ENCODE data around the gene PTGES. TPM values are rescaled to one million over a fixed set of nuclear protein-coding genes. Genes with fewer than 3 reads are reported as not detected.
"Not testable (repeated sequence)": the region's sequence is repeated elsewhere in the genome, so short reads cannot be mapped to it uniquely, and the experiment has no call there.

Gene PTGES
- total RNA-seq, 1 donor from 2014 or later: 2.9 TPM

GRCh38 chr9:129761293-129761900 lies 8.6 kb upstream of the PTGES start:
- no peak for TF ChIP-seq EZH2 (IDR thresholded peaks at IDR 0.05)
- no peak for TF ChIP-seq EZH2phosphoT487 (IDR thresholded peaks at IDR 0.05)
- TF ChIP-seq CTCF (IDR thresholded peaks at IDR 0.05): no peak
- peaks cover 7% of the 10 kb centered on the region for H3K4me1 ChIP-seq
- Mint-ChIP-seq H3K9me3 (no peaks in the 10 kb centered on the region), H3K36me3 (no peaks in the 10 kb centered on the region), H3K4me1 (peaks cover 30% of the 10 kb centered on the region), H3K27me3 (ENCODE audit: insufficient read depth, low read depth) (peaks cover 2% of the 10 kb centered on the region), H3K4me3 (no peak overlapping the region), H3K27ac (peak overlapping the region; percentile 60)
- H3K27me3 ChIP-seq: no peaks in the 10 kb centered on the region
- H3K9ac ChIP-seq: no peak overlapping the region
- H3K36me3 ChIP-seq: no peaks in the 10 kb centered on the region
- H4K20me1 ChIP-seq (ENCODE audit: low read depth): no peaks in the 10 kb centered on the region
- H3K9me3 ChIP-seq (ENCODE audit: low read depth): no peaks in the 10 kb centered on the region
- peak overlapping the region; percentile 96 for H2AFZ ChIP-seq (replicated peaks)
- no peak for DNase-seq (ENCODE audit: low spot score)
- H3K27ac ChIP-seq: no peak overlapping the region
- no peak overlapping the region for H3K4me3 ChIP-seq
- H3K4me2 ChIP-seq: peak overlapping the region; percentile 1
- H3F3A ChIP-seq (ENCODE audit: low read depth): no peaks in the 10 kb centered on the region
- H3K79me2 ChIP-seq (ENCODE audit: low read depth): no peaks in the 10 kb centered on the region

GRCh38 chr9:129760784-129761183 lies 7.9 kb upstream of the PTGES start:
- H3K4me1 Mint-ChIP-seq: peaks cover 30% of the 10 kb centered on the region

GRCh38 chr9:129759804-129760502 lies 7.1 kb upstream of the PTGES start:
- H3K4me2 ChIP-seq: no peak overlapping the region
- H3K9me3 ChIP-seq (ENCODE audit: low read depth): no peaks in the 10 kb centered on the region
- H2AFZ ChIP-seq (replicated peaks): no peak overlapping the region
- no peak overlapping the region for H3K27ac ChIP-seq
- Mint-ChIP-seq H3K27me3 (ENCODE audit: insufficient read depth, low read depth) (peaks cover 4% of the 10 kb centered on the region), H3K4me3 (no peak overlapping the region), H3K4me1 (peaks cover 30% of the 10 kb centered on the region), H3K9me3 (no peaks in the 10 kb centered on the region), H3K36me3 (no peaks in the 10 kb centered on the region), H3K27ac (no peak overlapping the region)
- TF ChIP-seq EZH2phosphoT487 (IDR thresholded peaks at IDR 0.05) (no peak), EZH2 (IDR thresholded peaks at IDR 0.05) (no peak), CTCF (IDR thresholded peaks at IDR 0.05) (no peak)
- H3K27me3 ChIP-seq: no peaks in the 10 kb centered on the region
- H4K20me1 ChIP-seq (ENCODE audit: low read depth): no peaks in the 10 kb centered on the region
- DNase-seq (ENCODE audit: low spot score): no peak
- no peak overlapping the region for H3K4me3 ChIP-seq
- H3K9ac ChIP-seq: no peak overlapping the region
- no peaks in the 10 kb centered on the region for H3K36me3 ChIP-seq
- H3K79me2 ChIP-seq (ENCODE audit: low read depth): no peaks in the 10 kb centered on the region
- no peaks in the 10 kb centered on the region for H3F3A ChIP-seq (ENCODE audit: low read depth)
- H3K4me1 ChIP-seq: peaks cover 7% of the 10 kb centered on the region

More at GRCh38 chr9:129760784-129761183, 7.9 kb upstream of the PTGES start:
- H3K36me3 Mint-ChIP-seq; H3K27ac Mint-ChIP-seq; H2AFZ ChIP-seq (replicated peaks); H3K4me2 ChIP-seq; H3K4me1 ChIP-seq; H3K27me3 Mint-ChIP-seq (ENCODE audit: insufficient read depth, low read depth); H3K9ac ChIP-seq; H3K36me3 ChIP-seq; H3K4me3 Mint-ChIP-seq; H4K20me1 ChIP-seq (ENCODE audit: low read depth); H3F3A ChIP-seq (ENCODE audit: low read depth); DNase-seq (ENCODE audit: low spot score); H3K9me3 Mint-ChIP-seq; H3K4me3 ChIP-seq; H3K9me3 ChIP-seq (ENCODE audit: low read depth); H3K27ac ChIP-seq; H3K79me2 ChIP-seq (ENCODE audit: low read depth); H3K27me3 ChIP-seq: not testable (repeated sequence)

- Histone ChIP-seq H3K4me2 (no peak overlapping the region), H3K9me3 (ENCODE audit: low read depth) (no peaks in the 10 kb centered on the region), H3K79me2 (ENCODE audit: low read depth) (no peaks in the 10 kb centered on the region), H3K36me3 (no peaks in the 10 kb centered on the region), H3K27ac (no peak overlapping the region), H4K20me1 (ENCODE audit: low read depth) (no peaks in the 10 kb centered on the region), H3F3A (ENCODE audit: low read depth) (no peaks in the 10 kb centered on the region), H2AFZ (replicated peaks) (no peak overlapping the region), H3K4me3 (no peak overlapping the region), H3K27me3 (no peaks in the 10 kb centered on the region), H3K4me1 (peaks cover 7% of the 10 kb centered on the region), H3K9ac (no peak overlapping the region)
- Mint-ChIP-seq H3K4me3 (no peak overlapping the region), H3K9me3 (no peaks in the 10 kb centered on the region), H3K27ac (no peak overlapping the region), H3K4me1 (peaks cover 30% of the 10 kb centered on the region), H3K36me3 (no peaks in the 10 kb centered on the region), H3K27me3 (ENCODE audit: insufficient read depth, low read depth) (peaks cover 4% of the 10 kb centered on the region)
- no peak for DNase-seq (ENCODE audit: low spot score)
- TF ChIP-seq EZH2 (IDR thresholded peaks at IDR 0.05) (no peak), CTCF (IDR thresholded peaks at IDR 0.05) (no peak), EZH2phosphoT487 (IDR thresholded peaks at IDR 0.05) (no peak)
Measured at GRCh38 chr9:129759319-129759718, 6.5 kb upstream of the PTGES start.
